ENCODE measurements around the gene HES7.
"Not testable (repeated sequence)": the region's sequence is repeated elsewhere in the genome, so short reads cannot be mapped to it uniquely, and the experiment has no call there.

HES7 gene

GRCh38 chr17:8123695-8124349 is at the start of gene HES7:
TSS of gene HES7 (minus strand) at chr17:8124106. CDS start at chr17:8124084, 22 bp downstream.
- no peak for DNase-seq (ENCODE audit: low read depth, low spot score)

GRCh38 chr17:8173056-8173870 is 49.4 kb upstream of the HES7 start:
- DNase-seq (ENCODE audit: low read depth, low spot score) = no peak

- not testable (repeated sequence) for DNase-seq (ENCODE audit: low read depth, low spot score)
Observed at GRCh38 chr17:8170186-8170585, 46.3 kb upstream of the HES7 start.

GRCh38 chr17:8167526-8167925 is 43.6 kb upstream of the HES7 start:
- DNase-seq (ENCODE audit: low read depth, low spot score) = no peak

- no peak for DNase-seq (ENCODE audit: low read depth, low spot score)
Observed at GRCh38 chr17:8166731-8167130, 42.8 kb upstream of the HES7 start.

- no peak for DNase-seq (ENCODE audit: low read depth, low spot score)
Observed at GRCh38 chr17:8164815-8165131, 40.9 kb upstream of the HES7 start.

- DNase-seq (ENCODE audit: low read depth, low spot score) = no peak
Observed at GRCh38 chr17:8163978-8164814, 40.3 kb upstream of the HES7 start.

GRCh38 chr17:8162997-8163977 is 39.4 kb upstream of the HES7 start:
- DNase-seq (ENCODE audit: low read depth, low spot score) = no peak

- DNase-seq (ENCODE audit: low read depth, low spot score) = no peak
Observed at GRCh38 chr17:8162233-8162996, 38.5 kb upstream of the HES7 start, which contains the start of gene VAMP2. TSS of gene VAMP2 (minus strand) at chr17:8162948. CDS start at chr17:8162879, 69 bp downstream.

GRCh38 chr17:8161289-8162232 is 37.7 kb upstream of the HES7 start:
- no peak for DNase-seq (ENCODE audit: low read depth, low spot score)

GRCh38 chr17:8160741-8161221 is 36.9 kb upstream of the HES7 start:
- DNase-seq (ENCODE audit: low read depth, low spot score) = no peak

- no peak for DNase-seq (ENCODE audit: low read depth, low spot score)
Observed at GRCh38 chr17:8160224-8160577, 36.3 kb upstream of the HES7 start.

- no peak for DNase-seq (ENCODE audit: low read depth, low spot score)
Observed at GRCh38 chr17:8159459-8160223, 35.7 kb upstream of the HES7 start.

- no peak for DNase-seq (ENCODE audit: low read depth, low spot score)
Observed at GRCh38 chr17:8159032-8159400, 35.1 kb upstream of the HES7 start.

GRCh38 chr17:8158267-8159031 is 34.5 kb upstream of the HES7 start:
- DNase-seq (ENCODE audit: low read depth, low spot score) = no peak

- peak; percentile 100 for DNase-seq (ENCODE audit: low read depth, low spot score)
Observed at GRCh38 chr17:8156246-8156992, 32.5 kb upstream of the HES7 start.

GRCh38 chr17:8155996-8156245 is 32.0 kb upstream of the HES7 start:
- DNase-seq (ENCODE audit: low read depth, low spot score) = no peak

All from smooth muscle cell of the brain vasculature (primary cell).